HG03135 (cell line): ENCODE results near the gene NRGN.
A peak's percentile ranks its signal among the peaks of the same experiment; 100 is the strongest.

Experiments
- ATAC-seq: cut with Tn5 transposase; IDR thresholded peaks from one replicate; pipeline ENCODE4 v1.9.1; 2021; ENCODE audit warnings: mild to moderate bottlenecking, moderate library complexity; ENCODE audit not compliant: unreplicated experiment

NRGN gene

GRCh38 chr11:124739479-124740276 is at the start of gene NRGN:
Gene NRGN, plus strand, starts transcription at chr11:124739942. Its CDS starts 143 bp downstream, at chr11:124740085.
- peak; percentile 98 for ATAC-seq

- no peak for ATAC-seq
These were observed 46.6 kb upstream of the NRGN start for GRCh38 chr11:124693142-124693541.

GRCh38 chr11:124699547-124699946 is 40.2 kb upstream of the NRGN start:
- ATAC-seq = no peak

- ATAC-seq = no peak
These were observed 39.7 kb upstream of the NRGN start for GRCh38 chr11:124700028-124700427.

GRCh38 chr11:124707829-124708228 is 31.9 kb upstream of the NRGN start:
- ATAC-seq = no peak

GRCh38 chr11:124712392-124712791 is 27.4 kb upstream of the NRGN start:
- ATAC-seq = no peak

GRCh38 chr11:124716591-124716990 is 23.2 kb upstream of the NRGN start:
- no peak for ATAC-seq

- ATAC-seq = no peak
These were observed 22.3 kb upstream of the NRGN start for GRCh38 chr11:124717421-124717785.

- no peak for ATAC-seq
These were observed 21.7 kb upstream of the NRGN start for GRCh38 chr11:124717786-124718651.

GRCh38 chr11:124718801-124719200 is 20.9 kb upstream of the NRGN start:
- no peak for ATAC-seq

GRCh38 chr11:124719534-124719933 is 20.2 kb upstream of the NRGN start:
- no peak for ATAC-seq

GRCh38 chr11:124722176-124722575 is 17.6 kb upstream of the NRGN start:
- ATAC-seq = no peak

- peak; percentile 96 for ATAC-seq
These were observed 14.6 kb upstream of the NRGN start for GRCh38 chr11:124724979-124725718.

- ATAC-seq = no peak
These were observed 14.0 kb upstream of the NRGN start for GRCh38 chr11:124725719-124726105.

GRCh38 chr11:124727474-124727873 is 12.3 kb upstream of the NRGN start:
- ATAC-seq = no peak

- ATAC-seq = no peak
These were observed 11.6 kb upstream of the NRGN start for GRCh38 chr11:124728134-124728533.

- no peak for ATAC-seq
These were observed 10.2 kb upstream of the NRGN start for GRCh38 chr11:124729571-124729970.

GRCh38 chr11:124732230-124732629 is 7.5 kb upstream of the NRGN start:
- no peak for ATAC-seq

GRCh38 chr11:124736736-124737135 is 3.0 kb upstream of the NRGN start:
- no peak for ATAC-seq

- no peak for ATAC-seq
These were observed 2.0 kb upstream of the NRGN start for GRCh38 chr11:124737638-124738305.
